ENCODE results near the gene ELMOD3.

The ELMOD3 gene

DNA sequence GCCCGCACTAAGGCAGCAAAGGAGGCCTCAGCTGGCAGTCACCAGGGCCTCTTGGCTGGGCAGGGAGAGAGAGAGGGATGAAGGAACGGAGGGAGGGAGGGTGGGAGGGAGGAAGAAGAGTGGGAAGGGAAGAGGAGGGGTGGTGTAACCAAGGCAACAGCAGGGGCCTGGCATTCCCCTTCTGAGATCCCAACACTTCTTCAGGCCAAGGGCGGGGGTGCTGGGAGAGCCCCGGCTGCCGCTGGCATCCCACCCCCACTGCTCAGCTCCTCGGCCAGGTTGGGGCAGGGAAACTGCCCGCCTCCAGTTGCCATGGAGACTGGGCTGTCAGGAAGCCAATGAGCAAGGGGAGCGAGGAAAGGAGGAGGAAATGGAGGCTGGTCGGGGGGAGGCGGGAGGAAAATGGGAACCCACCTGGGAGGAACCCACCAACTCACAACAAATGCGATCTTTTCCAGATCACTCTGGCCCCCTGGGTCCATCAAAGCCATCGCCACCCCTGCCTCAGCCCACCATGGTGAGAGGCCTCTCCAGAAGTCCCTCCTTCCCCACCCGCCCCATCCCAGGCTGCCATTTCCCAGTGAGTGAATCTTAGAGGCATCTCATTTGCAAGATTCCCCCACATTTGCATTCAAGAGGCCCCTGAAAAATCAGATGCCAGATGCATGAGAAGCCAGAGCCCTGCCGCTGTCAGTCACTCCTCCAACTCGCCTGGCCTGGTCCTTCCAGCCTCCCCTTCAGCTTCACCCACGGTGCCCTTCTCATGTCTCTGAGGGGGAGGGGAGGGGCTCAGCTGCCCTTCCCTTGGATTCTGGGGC is 76.4 kb downstream of the ELMOD3 start:
- H3K9me3 ChIP-seq (ENCODE audit: control insufficient read depth, low read length) = no peaks in the 10 kb centered on the region
- no peaks in the 10 kb centered on the region for H3K36me3 ChIP-seq (ENCODE audit: control insufficient read depth, insufficient read depth, low read length)
- DNase-seq = no peak
- no peak overlapping the region for H3K27ac ChIP-seq (ENCODE audit: insufficient read depth, low read length, poor library complexity, severe bottlenecking)
- no peak overlapping the region for H3K4me3 ChIP-seq (ENCODE audit: insufficient read depth, low read depth, low read length, poor library complexity, severe bottlenecking)
- no peaks in the 10 kb centered on the region for H3K27me3 ChIP-seq (replicated peaks; ENCODE audit: control insufficient read depth, insufficient read depth, low read length, poor library complexity, severe bottlenecking)
- H3K4me1 ChIP-seq (ENCODE audit: control insufficient read depth, insufficient read depth, low read length, poor library complexity, severe bottlenecking) = no peaks in the 10 kb centered on the region

DNA sequence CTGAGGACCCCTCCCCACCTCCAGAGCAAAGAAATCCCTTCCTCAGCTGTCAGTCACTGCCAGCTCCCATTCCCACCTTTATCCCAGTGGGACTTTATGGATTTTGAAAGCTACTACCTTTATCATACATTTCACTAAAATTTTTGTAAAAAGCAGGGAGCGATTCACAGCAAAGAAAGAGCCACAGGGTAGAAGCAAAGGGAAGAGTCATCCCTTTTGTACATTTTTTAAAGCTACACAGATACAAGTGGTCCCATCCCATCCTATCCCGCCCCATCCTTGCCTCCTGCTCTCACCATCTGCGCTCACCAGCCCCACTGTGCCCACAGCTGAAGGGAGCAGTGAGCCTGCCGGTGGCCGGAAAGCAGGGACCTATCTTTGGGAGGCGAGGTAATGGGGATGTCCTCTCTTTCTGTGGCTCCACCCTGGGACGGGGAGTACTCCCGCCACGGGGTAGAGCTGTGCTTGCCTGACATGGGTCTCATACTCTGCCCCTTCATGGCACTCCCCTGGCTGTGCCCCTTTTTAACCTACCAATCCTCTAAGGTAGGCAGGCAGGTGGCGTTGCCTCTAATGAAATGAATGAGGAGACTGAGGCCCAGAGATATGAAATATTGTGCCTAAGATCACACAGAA is 77.1 kb downstream of the ELMOD3 start:
- Histone ChIP-seq H3K27me3 (replicated peaks; ENCODE audit: control insufficient read depth, insufficient read depth, low read length, poor library complexity, severe bottlenecking) (no peaks in the 10 kb centered on the region), H3K4me1 (ENCODE audit: control insufficient read depth, insufficient read depth, low read length, poor library complexity, severe bottlenecking) (no peaks in the 10 kb centered on the region), H3K9me3 (ENCODE audit: control insufficient read depth, low read length) (no peaks in the 10 kb centered on the region)

DNA sequence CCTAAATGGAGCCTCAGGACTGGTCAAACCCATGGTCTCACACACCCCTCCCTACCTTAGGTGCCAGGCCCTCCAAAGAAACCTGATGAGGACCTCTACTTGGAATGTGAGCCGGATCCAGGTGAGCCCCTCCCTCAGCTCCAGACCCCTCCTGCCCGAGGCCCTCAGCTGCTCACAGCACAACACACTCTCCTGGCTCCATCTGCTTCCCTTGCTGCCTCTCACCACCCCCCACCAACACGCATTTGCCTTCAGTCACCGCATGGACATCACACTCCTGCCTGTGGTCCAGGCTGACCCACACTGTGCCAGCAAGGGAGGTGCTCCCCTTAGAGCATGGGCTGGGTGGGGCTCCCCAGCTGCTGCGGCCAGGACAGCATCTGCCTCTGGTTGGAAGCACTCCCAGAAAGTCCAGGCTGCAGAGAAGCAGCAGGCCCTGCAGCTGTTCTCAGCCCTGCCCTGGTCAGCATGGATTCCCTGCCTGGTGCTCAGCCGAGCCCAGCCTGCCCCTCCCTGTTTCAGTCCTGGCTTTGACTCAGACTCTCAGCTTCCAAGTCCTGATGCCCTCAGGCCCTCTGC is 79.0 kb downstream of the ELMOD3 start:
- no peak for DNase-seq
- Histone ChIP-seq H3K4me1 (ENCODE audit: control insufficient read depth, insufficient read depth, low read length, poor library complexity, severe bottlenecking) (peaks cover 14% of the 10 kb centered on the region), H3K9me3 (ENCODE audit: control insufficient read depth, low read length) (no peaks in the 10 kb centered on the region), H3K36me3 (ENCODE audit: control insufficient read depth, insufficient read depth, low read length) (no peaks in the 10 kb centered on the region), H3K27me3 (replicated peaks; ENCODE audit: control insufficient read depth, insufficient read depth, low read length, poor library complexity, severe bottlenecking) (no peaks in the 10 kb centered on the region), H3K27ac (ENCODE audit: insufficient read depth, low read length, poor library complexity, severe bottlenecking) (no peak overlapping the region), H3K4me3 (ENCODE audit: insufficient read depth, low read depth, low read length, poor library complexity, severe bottlenecking) (no peak overlapping the region)

More for the DNA sequence above, 77.1 kb downstream of the ELMOD3 start:
- H3K4me3 ChIP-seq (ENCODE audit: insufficient read depth, low read depth, low read length, poor library complexity, severe bottlenecking) = no peak overlapping the region
- no peak for DNase-seq
- H3K27ac ChIP-seq (ENCODE audit: insufficient read depth, low read length, poor library complexity, severe bottlenecking) = no peak overlapping the region
- H3K36me3 ChIP-seq (ENCODE audit: control insufficient read depth, insufficient read depth, low read length) = no peaks in the 10 kb centered on the region

DNA sequence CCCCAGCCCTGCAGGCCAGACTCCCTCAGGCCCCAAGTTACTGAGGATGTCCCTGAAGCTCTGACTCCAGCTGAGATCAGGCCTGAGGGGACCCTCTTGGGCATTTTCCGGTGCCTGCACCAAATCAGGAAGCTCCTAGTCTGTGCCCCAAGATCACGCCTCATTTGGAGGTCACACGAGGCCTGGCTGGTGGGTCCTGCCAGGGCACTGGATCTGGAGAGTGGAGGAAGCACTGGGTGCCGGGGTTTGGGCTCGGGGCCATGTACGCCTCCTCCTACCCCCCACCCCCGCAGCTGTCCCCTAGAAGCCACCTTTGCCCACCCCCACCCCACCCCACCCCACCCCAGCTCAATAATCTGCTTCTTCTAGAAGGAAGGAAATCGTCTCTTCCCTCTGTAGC is 80.1 kb downstream of the ELMOD3 start:
- no peak overlapping the region for H3K27ac ChIP-seq (ENCODE audit: insufficient read depth, low read length, poor library complexity, severe bottlenecking)
- H3K36me3 ChIP-seq (ENCODE audit: control insufficient read depth, insufficient read depth, low read length) = no peaks in the 10 kb centered on the region
- H3K27me3 ChIP-seq (replicated peaks; ENCODE audit: control insufficient read depth, insufficient read depth, low read length, poor library complexity, severe bottlenecking) = no peaks in the 10 kb centered on the region
- H3K9me3 ChIP-seq (ENCODE audit: control insufficient read depth, low read length) = no peaks in the 10 kb centered on the region
- DNase-seq = no peak
- peaks cover 16% of the 10 kb centered on the region for H3K4me1 ChIP-seq (ENCODE audit: control insufficient read depth, insufficient read depth, low read length, poor library complexity, severe bottlenecking)
- H3K4me3 ChIP-seq (ENCODE audit: insufficient read depth, low read depth, low read length, poor library complexity, severe bottlenecking) = no peak overlapping the region

DNA sequence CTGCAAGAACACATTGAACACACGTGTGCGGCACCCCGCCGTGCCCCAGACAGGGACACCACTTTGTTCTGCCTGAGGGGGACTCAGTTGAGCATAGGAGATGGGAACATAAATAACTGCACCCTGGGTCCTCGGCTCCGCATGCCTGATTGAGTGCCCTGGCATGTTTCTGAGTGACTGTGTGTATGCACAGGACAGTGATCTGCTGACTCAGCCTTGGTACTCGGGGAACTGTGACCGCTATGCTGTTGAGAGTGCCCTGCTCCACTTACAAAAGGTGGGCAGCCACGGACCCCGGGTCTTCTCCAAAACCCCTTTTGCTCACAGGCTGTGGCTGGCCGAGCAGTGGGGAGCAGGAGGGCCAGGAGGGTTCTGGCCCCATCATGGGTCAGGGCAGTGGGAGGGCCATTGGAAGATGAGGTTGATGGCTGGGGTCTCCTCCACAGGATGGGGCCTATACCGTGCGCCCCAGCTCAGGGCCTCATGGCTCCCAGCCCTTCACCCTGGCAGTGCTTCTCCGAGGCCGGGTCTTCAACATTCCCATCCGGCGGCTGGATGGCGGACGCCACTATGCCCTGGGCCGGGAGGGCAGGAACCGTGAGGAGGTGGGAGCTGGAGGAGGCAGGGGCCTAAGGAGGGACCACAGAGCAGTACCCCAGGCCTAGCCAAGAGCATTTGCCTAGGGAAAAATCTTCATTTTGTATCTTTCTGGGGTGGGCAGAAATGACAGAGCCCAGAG is 80.8 kb downstream of the ELMOD3 start:
- Histone ChIP-seq H3K36me3 (ENCODE audit: control insufficient read depth, insufficient read depth, low read length) (no peaks in the 10 kb centered on the region), H3K4me1 (ENCODE audit: control insufficient read depth, insufficient read depth, low read length, poor library complexity, severe bottlenecking) (peaks cover 16% of the 10 kb centered on the region), H3K9me3 (ENCODE audit: control insufficient read depth, low read length) (no peaks in the 10 kb centered on the region), H3K27ac (ENCODE audit: insufficient read depth, low read length, poor library complexity, severe bottlenecking) (no peak overlapping the region), H3K27me3 (replicated peaks; ENCODE audit: control insufficient read depth, insufficient read depth, low read length, poor library complexity, severe bottlenecking) (no peaks in the 10 kb centered on the region), H3K4me3 (ENCODE audit: insufficient read depth, low read depth, low read length, poor library complexity, severe bottlenecking) (no peak overlapping the region)
- no peak for DNase-seq

DNA sequence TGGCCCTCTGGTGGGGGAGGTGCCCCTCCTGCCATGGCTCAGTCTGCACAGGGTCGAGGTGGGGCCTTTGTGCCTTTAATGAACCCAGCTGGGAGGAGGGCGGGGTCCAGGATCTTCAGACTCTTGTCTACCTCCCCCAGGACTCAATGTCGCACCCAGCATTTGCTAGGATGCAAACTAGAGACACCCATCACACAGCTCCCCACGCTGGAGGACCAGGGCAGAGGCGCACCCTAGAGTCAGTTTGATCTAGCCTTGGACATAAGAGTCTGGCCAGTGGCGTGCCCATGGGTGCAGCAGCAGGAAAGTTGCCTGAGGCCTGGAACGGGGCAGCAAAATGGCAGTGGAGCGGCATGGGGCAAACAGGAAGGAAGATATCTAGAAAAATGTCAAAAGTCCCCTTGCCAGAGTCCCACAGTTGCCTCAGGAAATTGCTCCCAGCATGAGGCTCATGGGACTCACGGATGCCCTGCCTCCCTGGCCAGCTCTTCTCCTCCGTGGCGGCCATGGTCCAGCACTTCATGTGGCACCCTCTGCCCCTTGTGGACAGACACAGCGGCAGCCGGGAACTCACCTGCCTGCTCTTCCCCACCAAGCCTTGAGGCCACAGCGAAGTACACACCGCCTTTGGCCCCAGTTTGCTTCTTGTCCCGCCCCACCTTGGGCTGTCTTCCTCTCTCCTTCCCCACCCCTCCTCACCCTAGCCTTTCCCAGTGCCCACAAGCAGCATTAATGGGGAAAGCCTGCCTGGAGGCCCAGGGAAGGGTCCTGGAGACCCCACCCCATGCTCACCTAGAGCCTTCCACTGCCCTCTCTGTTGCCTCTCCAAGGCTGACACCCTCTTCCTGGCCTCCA is 81.6 kb downstream of the ELMOD3 start:
- peaks cover 16% of the 10 kb centered on the region for H3K4me1 ChIP-seq (ENCODE audit: control insufficient read depth, insufficient read depth, low read length, poor library complexity, severe bottlenecking)
- DNase-seq = no peak
- no peak overlapping the region for H3K27ac ChIP-seq (ENCODE audit: insufficient read depth, low read length, poor library complexity, severe bottlenecking)
- H3K9me3 ChIP-seq (ENCODE audit: control insufficient read depth, low read length) = no peaks in the 10 kb centered on the region
- no peak overlapping the region for H3K4me3 ChIP-seq (ENCODE audit: insufficient read depth, low read depth, low read length, poor library complexity, severe bottlenecking)
- H3K36me3 ChIP-seq (ENCODE audit: control insufficient read depth, insufficient read depth, low read length) = no peaks in the 10 kb centered on the region
- H3K27me3 ChIP-seq (replicated peaks; ENCODE audit: control insufficient read depth, insufficient read depth, low read length, poor library complexity, severe bottlenecking) = no peaks in the 10 kb centered on the region

DNA sequence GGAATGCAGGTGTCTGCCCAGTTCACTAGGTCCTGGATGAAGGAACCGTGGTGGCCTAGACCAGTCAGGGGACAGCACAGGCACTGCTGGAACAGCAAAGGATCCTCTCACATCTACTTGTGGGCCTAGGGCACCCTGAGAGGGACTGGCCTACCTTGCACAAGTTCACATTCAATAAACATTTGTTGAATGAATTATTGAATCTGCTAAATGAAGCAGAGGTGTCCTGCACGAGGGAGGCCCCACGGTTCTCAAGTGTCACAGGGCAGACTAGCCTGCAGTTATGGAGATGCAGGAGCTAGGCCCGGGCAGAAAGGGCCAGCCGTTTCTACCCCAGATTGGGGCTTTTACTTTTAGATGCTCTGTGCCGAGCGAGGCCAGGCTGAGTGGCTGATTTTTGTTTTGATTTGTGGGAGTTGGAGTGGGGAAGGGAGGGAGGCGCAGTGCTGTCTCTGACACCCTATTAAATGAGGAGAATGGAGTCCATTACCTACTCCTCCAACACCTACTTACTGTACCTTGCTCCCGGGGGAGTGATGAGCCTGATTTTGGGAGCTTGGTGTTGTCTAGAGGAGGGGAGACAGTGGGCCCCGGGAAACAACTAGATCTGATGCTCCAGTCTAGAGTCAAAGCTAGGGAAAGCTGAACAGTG is 82.4 kb downstream of the ELMOD3 start:
- H3K36me3 ChIP-seq (ENCODE audit: control insufficient read depth, insufficient read depth, low read length) = no peaks in the 10 kb centered on the region
- peak overlapping the region; percentile 72 for H3K27ac ChIP-seq (ENCODE audit: insufficient read depth, low read length, poor library complexity, severe bottlenecking)
- peak overlapping the region; percentile 47 for H3K4me3 ChIP-seq (ENCODE audit: insufficient read depth, low read depth, low read length, poor library complexity, severe bottlenecking)
- no peak for DNase-seq
- H3K9me3 ChIP-seq (ENCODE audit: control insufficient read depth, low read length) = no peaks in the 10 kb centered on the region
- peaks cover 16% of the 10 kb centered on the region for H3K4me1 ChIP-seq (ENCODE audit: control insufficient read depth, insufficient read depth, low read length, poor library complexity, severe bottlenecking)
- no peaks in the 10 kb centered on the region for H3K27me3 ChIP-seq (replicated peaks; ENCODE audit: control insufficient read depth, insufficient read depth, low read length, poor library complexity, severe bottlenecking)

DNA sequence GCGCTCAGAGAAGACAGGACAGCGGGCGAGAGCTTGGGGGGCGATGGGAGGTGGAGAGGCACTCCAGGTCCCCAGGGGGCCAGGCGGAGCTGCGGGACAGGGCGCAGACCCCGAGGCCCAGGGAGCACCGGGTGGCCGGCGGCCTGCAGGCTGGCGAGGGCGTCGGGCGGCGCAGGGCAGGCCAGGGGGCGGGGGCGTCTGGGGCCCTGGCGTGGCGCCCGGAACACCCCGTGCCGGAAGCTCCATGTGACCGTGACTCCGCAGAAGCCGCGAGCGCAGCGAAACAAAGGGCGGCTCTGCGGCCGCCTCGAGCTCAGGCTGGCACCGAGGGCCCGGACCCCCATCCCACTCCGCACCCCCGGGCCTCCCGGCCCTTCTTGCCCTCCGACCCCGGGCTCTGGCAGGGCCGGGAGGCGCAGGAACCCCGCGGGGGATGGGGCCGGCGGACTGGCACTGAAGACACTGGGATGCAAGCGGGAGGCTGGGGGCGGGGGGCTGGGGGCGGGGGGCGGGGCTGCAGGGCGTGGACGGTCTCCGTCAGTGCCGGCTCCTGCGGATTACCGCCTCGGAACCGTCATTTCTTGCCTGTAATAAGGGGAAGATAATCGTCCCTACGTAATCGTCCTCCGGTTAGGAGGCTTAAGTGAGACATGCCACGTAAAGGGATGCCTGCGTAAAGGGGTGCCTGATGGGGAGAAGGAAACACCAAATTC is 83.1 kb downstream of the ELMOD3 start:
- Histone ChIP-seq H3K27me3 (replicated peaks; ENCODE audit: control insufficient read depth, insufficient read depth, low read length, poor library complexity, severe bottlenecking) (no peaks in the 10 kb centered on the region), H3K36me3 (ENCODE audit: control insufficient read depth, insufficient read depth, low read length) (no peaks in the 10 kb centered on the region), H3K4me1 (ENCODE audit: control insufficient read depth, insufficient read depth, low read length, poor library complexity, severe bottlenecking) (peaks cover 16% of the 10 kb centered on the region), H3K27ac (ENCODE audit: insufficient read depth, low read length, poor library complexity, severe bottlenecking) (peak overlapping the region; percentile 72), H3K9me3 (ENCODE audit: control insufficient read depth, low read length) (no peaks in the 10 kb centered on the region), H3K4me3 (ENCODE audit: insufficient read depth, low read depth, low read length, poor library complexity, severe bottlenecking) (peak overlapping the region; percentile 47)
- DNase-seq = peak; percentile 65 to 68 (median 66)

Measured in effector memory CD4-positive, alpha-beta T cell (primary cell).